GM23248 (cell line): ENCODE data around the gene EFL1. TPM values are rescaled to one million over a fixed set of nuclear protein-coding genes. Genes with fewer than 3 reads are reported as not detected.

ENCODE experiments used
- DNase-seq: peaks from one replicate; pipeline ENCODE4 v3.0.0-alpha.2; 2015
- H2AFZ ChIP-seq: fragments of 200-600 bp; sonication (generic); 2 replicates; pipeline ENCODE4 v1.6.1; 2016; ENCODE audit warnings: antibody characterized with exemption
- H3F3A ChIP-seq: fragments of 200-600 bp; sonication (generic); 2 replicates; pipeline ENCODE4 v1.6.1; 2016; ENCODE audit warnings: mild to moderate bottlenecking, antibody characterized with exemption, mixed run types; ENCODE audit not compliant: insufficient read depth
- H3K27ac ChIP-seq: fragments of 200-600 bp; sonication (generic); 2 replicates; pipeline ENCODE4 v1.5.1; 2016; ENCODE audit warnings: mild to moderate bottlenecking
- H3K27me3 ChIP-seq: fragments of 200-600 bp; sonication (generic); replicated peaks from 2 replicates; pipeline ENCODE4 v1.6.1; 2016; ENCODE audit warnings: mild to moderate bottlenecking; ENCODE audit not compliant: insufficient read depth
- H3K36me3 ChIP-seq: fragments of 200-600 bp; sonication (generic); 2 replicates; pipeline ENCODE4 v1.6.1; 2016; ENCODE audit warnings: low read depth, mild to moderate bottlenecking
- H3K4me1 ChIP-seq: fragments of 200-600 bp; sonication (generic); 2 replicates; pipeline ENCODE4 v1.6.1; 2016; ENCODE audit warnings: mild to moderate bottlenecking; ENCODE audit not compliant: insufficient read depth
- H3K4me2 ChIP-seq: fragments of 200-600 bp; sonication (generic); one replicate; pipeline ENCODE4 v1.6.1; 2016; ENCODE audit warnings: mild to moderate bottlenecking; ENCODE audit not compliant: unreplicated experiment
- H3K4me3 ChIP-seq: fragments of 200-600 bp; sonication (generic); 2 replicates; pipeline ENCODE4 v1.5.1; 2016; ENCODE audit warnings: mild to moderate bottlenecking
- H3K79me2 ChIP-seq: fragments of 200-600 bp; sonication (generic); 2 replicates; pipeline ENCODE4 v1.6.1; 2016; ENCODE audit warnings: mild to moderate bottlenecking; ENCODE audit not compliant: insufficient read depth
- H3K9ac ChIP-seq: fragments of 200-600 bp; sonication (generic); 2 replicates; pipeline ENCODE4 v1.6.1; 2016; ENCODE audit warnings: mild to moderate bottlenecking
- H3K9me2 ChIP-seq: fragments of 200-600 bp; sonication (generic); 2 replicates; pipeline ENCODE4 v1.6.1; 2016; ENCODE audit warnings: mixed run types, mild to moderate bottlenecking, moderate library complexity; ENCODE audit not compliant: insufficient read depth
- H3K9me3 ChIP-seq: fragments of 200-600 bp; sonication (generic); one replicate; pipeline ENCODE4 v1.6.1; 2017; ENCODE audit warnings: low read depth
- H4K20me1 ChIP-seq: fragments of 200-600 bp; sonication (generic); 2 replicates; pipeline ENCODE4 v1.6.0; 2016; ENCODE audit not compliant: insufficient read depth
- EZH2 ChIP-seq: fragments of 200-600 bp; sonication (generic); IDR thresholded peaks from 2 replicates; pipeline ENCODE4 v1.6.1; 2018; ENCODE audit warnings: antibody characterized with exemption, mild to moderate bottlenecking; ENCODE audit not compliant: insufficient read depth, poor library complexity, severe bottlenecking
- EZH2phosphoT487 ChIP-seq: fragments of 200-600 bp; sonication (generic); IDR thresholded peaks from 2 replicates; pipeline ENCODE4 v1.6.1; 2018; ENCODE audit warnings: antibody characterized with exemption, moderate library complexity, mild to moderate bottlenecking, low read depth; ENCODE audit not compliant: insufficient read depth
- WGBS, 2 experiments: methylation state at CpG; one replicate each; pipeline ENCODE4 v1.1.6; 2015 to 2017; ENCODE audit warnings: low lambda C conversion rate in 2 of 2, low coverage in 1 of 2; ENCODE audit errors: missing lambda C conversion rate in 2 of 2; 5-methylcytosine and 5-hydroxymethylcytosine counted together
- in situ Hi-C: fragments of 300-500 bp; cut with MboI; formaldehyde crosslinking; loops from 2 replicates; pipeline ENCODE4 v1.15.0; 2020
- polyA plus RNA-seq: library from polyadenylated mRNA; unstranded; fragments of >200 nt; fragmentation: Nextera tagmentation; extraction: Ambion mirVana; gene quantifications from 2 replicates; pipeline ENCODE4 v1.2.1, GENCODE V29; 2016
- small RNA-seq: library from RNA; depleted of rRNA; stranded (forward); fragments of <200 nt; gene quantifications from one replicate; pipeline ENCODE3, GENCODE V24; 2014; ENCODE audit warnings: low read depth, low replicate concordance
- total RNA-seq: library from RNA; depleted of rRNA; stranded (reverse); fragments of >200 nt; shearing (Covaris generic); gene quantifications from 2 replicates; pipeline ENCODE4 v1.2.3, GENCODE V29; 2014; rRNA removed

The EFL1 gene
- total and polyA plus RNA-seq, 2 experiments from 2014 or later: 21.8 to 28.4 TPM

- TF ChIP-seq EZH2 (no peak), EZH2phosphoT487 (no peak)
- Histone ChIP-seq H3K9me2 (no peaks in the 10 kb centered on the region), H3K79me2 (no peaks in the 10 kb centered on the region), H3K36me3 (no peaks in the 10 kb centered on the region), H3K27ac (no peak overlapping the region), H4K20me1 (no peaks in the 10 kb centered on the region), H3K9ac (no peak overlapping the region), H3K4me3 (no peak overlapping the region), H3K4me2 (no peak overlapping the region), H2AFZ (no peak overlapping the region), H3K9me3 (no peaks in the 10 kb centered on the region), H3K27me3 (peaks cover 9% of the 10 kb centered on the region; the same call in 1 of the 2 replicates), H3F3A (0 out of 2 replicates have a peak, but pooled peaks cover 3% of the 10 kb centered on the region), H3K4me1 (peaks cover 8% of the 10 kb centered on the region)
- in situ Hi-C loops: no loop called here
- WGBS, 2 experiments: 75 to 82% methylated on average over 6 of the region's 6 CpGs
- DNase-seq: no peak
Measured at GRCh38 chr15:82080774-82081173, 181.8 kb downstream of the EFL1 start.

Small RNA genes lying within 50 kb of the gene (small RNA-seq; reads per million reads assigned to genes)
- 0.74 reads per million, percentile 25 among the genes with 10 or more reads in this experiment for gene RNU1-77P

Other genes with a start within 250 kb of the EFL1 start
- 11.4 and 13.3 TPM in 2 replicates for gene MEX3B, start 216.7 kb downstream of the EFL1 start, total RNA-seq
- 5.3 and 5.7 TPM in 2 replicates for gene MEX3B, start 216.7 kb downstream of the EFL1 start, polyA plus RNA-seq
- gene SAXO2, start 84 bp upstream of the EFL1 start, total RNA-seq: not detected in 2 replicates
- 0.51 and 2.0 TPM in 2 replicates for gene SAXO2, start 84 bp upstream of the EFL1 start, polyA plus RNA-seq
- under 0.01 and 0.25 TPM in 2 replicates for gene GOLGA6L10, start 86.7 kb upstream of the EFL1 start, total RNA-seq
- gene GOLGA6L10, start 86.7 kb upstream of the EFL1 start, polyA plus RNA-seq: not detected in 2 replicates
- 0.76 and 1.1 TPM in 2 replicates for gene GOLGA6L9, start 167.1 kb upstream of the EFL1 start, total RNA-seq
- gene GOLGA6L9, start 167.1 kb upstream of the EFL1 start, polyA plus RNA-seq: 0.44 and 0.65 TPM in 2 replicates